Choroid plexus epithelial cell (primary cell): ENCODE measurements around the gene COL4A2.
A peak's percentile ranks its signal among the peaks of the same experiment; 100 is the strongest.
"Not testable (repeated sequence)": the region's sequence is repeated elsewhere in the genome, so short reads cannot be mapped to it uniquely, and the experiment has no call there.

ENCODE experiments used
- DNase-seq: peaks from one replicate; pipeline ENCODE4 v3.0.0-alpha.2; 2010; ENCODE audit warnings: low read depth
- H3K4me3 ChIP-seq: 2 replicates; pipeline ENCODE4 v1.5.1; 2011; ENCODE audit warnings: low read depth, mild to moderate bottlenecking, control low read depth, low read length, moderate library complexity
- CTCF ChIP-seq: conservative IDR thresholded peaks from 2 replicates; pipeline ENCODE4 v1.5.1; 2011; ENCODE audit warnings: low read depth, mild to moderate bottlenecking, control low read depth, inconsistent platforms, low read length, moderate library complexity

Gene COL4A2

DNA sequence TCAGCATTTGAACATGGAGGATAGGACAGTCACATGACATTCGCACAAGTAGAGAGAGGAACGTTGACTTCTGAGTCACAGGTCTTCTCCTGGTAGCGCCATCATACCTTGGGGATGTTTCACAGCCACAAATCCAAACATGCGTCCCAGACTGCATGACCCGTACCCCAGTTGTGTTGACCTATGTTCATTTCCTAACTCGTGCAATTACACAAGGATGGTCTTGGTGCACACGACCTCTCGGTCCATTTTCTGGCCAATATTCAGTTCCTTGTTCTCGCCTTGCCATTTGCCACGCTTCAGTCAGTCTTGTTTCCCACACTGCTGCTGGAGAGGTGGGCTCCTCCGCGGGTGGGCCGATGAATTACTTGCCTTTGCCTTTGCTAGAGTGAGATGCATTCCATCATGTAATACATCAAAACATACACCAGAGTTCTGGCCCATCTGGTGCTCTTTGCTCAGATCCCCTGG, 87.3 kb downstream of the COL4A2 start:
- no peak for TF ChIP-seq CTCF
- no peak overlapping the region for H3K4me3 ChIP-seq
- DNase-seq: peak; percentile 94

DNA sequence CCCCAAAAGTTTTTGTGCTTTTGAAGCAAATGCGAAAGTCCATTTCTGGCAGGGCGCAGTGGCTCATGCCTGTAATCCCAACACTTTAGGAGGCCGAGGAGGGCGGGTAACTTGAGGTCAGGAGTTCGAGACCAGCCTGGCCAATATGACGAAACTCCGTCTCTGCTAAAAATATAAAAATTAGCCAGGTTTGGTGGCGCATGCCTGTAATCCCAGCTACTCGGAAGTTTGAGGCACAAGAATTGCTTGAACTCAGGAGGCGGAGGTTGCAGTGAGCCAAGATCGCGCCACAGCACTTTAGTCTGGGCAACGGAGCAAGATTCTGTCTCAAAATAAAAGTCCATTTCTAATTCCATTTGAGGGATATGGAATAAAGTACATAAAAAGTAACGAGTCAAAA, 88.5 kb downstream of the COL4A2 start:
- not testable (repeated sequence) for DNase-seq, H3K4me3 ChIP-seq

- H3K4me3 ChIP-seq: no peak overlapping the region
- DNase-seq: no peak
Measured at GRCh38 chr13:110396476-110396875, 89.4 kb downstream of the COL4A2 start.

DNA sequence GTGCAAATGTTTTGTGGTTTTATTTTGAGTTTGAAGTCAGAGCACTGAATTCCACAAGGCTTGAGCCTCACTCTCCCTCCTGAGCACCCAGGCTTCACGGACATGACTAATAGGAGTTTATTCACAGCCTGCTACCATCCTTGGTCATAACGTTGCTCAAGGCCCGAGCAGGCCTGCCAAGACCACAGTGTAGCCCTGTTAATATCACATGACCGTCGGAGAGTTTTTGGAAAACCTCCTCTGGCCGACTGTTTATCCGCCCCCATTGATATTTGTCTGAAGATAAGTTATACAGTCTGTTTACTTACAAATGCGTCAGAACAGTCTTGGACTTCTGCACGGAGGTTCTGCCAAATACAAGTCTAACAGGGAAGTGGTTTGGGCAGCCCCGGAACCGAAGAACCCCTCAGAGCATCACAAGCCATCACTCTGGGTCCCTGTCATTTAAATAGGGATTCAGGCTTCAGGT, 89.9 kb downstream of the COL4A2 start:
- peak; percentile 100 for DNase-seq
- H3K4me3 ChIP-seq: peak overlapping the region; percentile 6
- TF ChIP-seq CTCF: no peak

More at GRCh38 chr13:110396476-110396875, 89.4 kb downstream of the COL4A2 start:
- no peak for TF ChIP-seq CTCF

DNA sequence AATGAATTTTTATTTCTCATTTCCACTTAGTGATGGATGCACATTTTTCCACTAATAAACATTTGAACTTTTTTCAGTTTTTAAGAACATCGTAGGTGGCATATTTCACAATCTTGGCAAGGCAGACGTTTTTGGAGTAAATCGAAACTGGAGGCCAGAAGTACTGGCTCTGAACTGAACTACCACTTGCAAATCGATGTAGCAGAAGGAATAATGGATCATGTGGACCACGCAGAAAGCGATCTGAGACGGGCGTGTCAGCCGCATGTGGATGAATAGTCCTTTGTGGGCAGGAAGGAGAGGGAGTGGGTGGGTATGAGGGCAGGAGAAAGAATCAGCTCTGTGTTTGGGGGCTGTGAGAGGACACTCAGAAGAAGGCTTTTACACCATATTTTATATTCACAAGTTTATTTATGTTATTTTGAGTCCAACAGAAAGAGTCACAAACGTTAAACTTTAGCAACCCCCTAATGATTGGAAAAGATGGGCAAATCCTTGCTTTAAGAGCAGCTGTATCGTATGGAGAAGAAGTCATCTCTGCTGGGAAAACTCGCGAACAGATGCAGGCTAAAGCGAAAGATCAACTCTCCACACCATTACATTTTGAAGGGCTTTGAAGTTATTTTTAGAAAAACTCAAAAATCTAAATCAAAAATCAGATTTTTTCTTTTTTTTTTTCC, 90.5 kb downstream of the COL4A2 start:
- H3K4me3 ChIP-seq: peak overlapping the region; percentile 2
- TF ChIP-seq CTCF: no peak
- peak; percentile 91 for DNase-seq

DNA sequence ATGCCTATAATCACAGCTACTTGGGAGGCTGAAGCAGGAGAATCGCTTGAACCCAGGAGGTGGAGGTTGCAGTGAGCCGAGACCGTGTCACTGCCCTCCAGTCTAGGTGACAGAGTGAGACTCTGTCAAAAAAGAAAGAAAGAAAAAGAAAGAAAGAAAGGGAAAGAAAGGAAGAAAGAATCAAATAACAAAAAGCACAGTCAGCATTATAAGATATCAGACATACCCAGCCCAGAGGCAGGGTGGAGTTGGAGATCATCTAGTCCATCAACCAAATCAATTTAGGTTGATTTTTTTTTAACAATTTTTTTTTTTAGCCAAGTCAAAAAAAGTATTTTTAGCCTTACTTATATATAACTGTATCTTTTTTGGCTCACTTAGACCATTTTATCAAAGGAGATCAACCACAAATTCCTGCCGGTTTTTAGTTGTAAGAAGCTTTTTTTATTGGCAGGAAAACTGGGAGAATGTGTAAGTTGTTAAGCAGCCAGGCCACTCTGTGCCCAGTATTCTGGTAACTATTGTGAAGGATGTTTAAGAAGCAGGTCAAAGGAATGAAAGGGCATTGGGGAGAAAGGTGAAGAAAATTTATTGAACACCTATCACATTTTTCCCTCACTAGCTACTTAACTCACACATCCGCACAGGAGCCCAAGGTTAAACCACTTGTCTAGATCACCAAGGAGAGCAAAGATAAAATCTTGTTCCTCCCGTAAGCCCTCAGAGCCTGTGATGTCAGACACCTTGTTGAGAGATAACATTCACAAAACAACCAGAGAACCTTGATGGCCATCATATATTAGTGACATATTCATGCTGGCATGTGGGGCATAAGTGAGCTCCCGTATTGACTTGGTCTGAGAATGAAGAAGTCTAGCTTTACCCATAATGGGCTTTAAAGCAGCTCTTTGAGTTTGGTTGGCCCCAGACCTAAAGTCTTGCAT, 91.8 kb downstream of the COL4A2 start:
- peak; percentile 81 for DNase-seq
- no peak overlapping the region for H3K4me3 ChIP-seq
- TF ChIP-seq CTCF: no peak

- no peak overlapping the region for H3K4me3 ChIP-seq
- DNase-seq: peak; percentile 85
- TF ChIP-seq CTCF: no peak
Measured at GRCh38 chr13:110399801-110400200, 92.7 kb downstream of the COL4A2 start.
